Upper lobe of right lung (tissue), 1 donor: ENCODE results near the gene PCDHGA2. TPM values are rescaled to one million over a fixed set of nuclear protein-coding genes. Genes with fewer than 3 reads are reported as not detected.
"Not testable (repeated sequence)": the region's sequence is repeated elsewhere in the genome, so short reads cannot be mapped to it uniquely, and the experiment has no call there.

Source experiments
- ATAC-seq: fragments of 200-7000 bp; cut with Tn5 transposase; one replicate; pipeline ENCODE4 v1.9.1; 2020; ENCODE audit warnings: mild to moderate bottlenecking, moderate library complexity
- DNase-seq: peaks from one replicate; pipeline ENCODE4 v3.0.0-alpha.2; 2020
- H3K27ac ChIP-seq: fragments of 200-600 bp; one replicate; pipeline ENCODE4 v1.8.0; 2022
- H3K27me3 ChIP-seq: fragments of 200-600 bp; one replicate; pipeline ENCODE4 v1.8.0; 2022; ENCODE audit warnings: mild to moderate bottlenecking
- H3K36me3 ChIP-seq: fragments of 200-600 bp; one replicate; pipeline ENCODE4 v1.8.0; 2022
- H3K4me1 ChIP-seq: fragments of 200-600 bp; one replicate; pipeline ENCODE4 v1.8.0; 2022
- H3K4me3 ChIP-seq: fragments of 200-600 bp; one replicate; pipeline ENCODE4 v1.8.0; 2022; ENCODE audit warnings: mild to moderate bottlenecking
- H3K9me3 ChIP-seq: fragments of 200-600 bp; one replicate; pipeline ENCODE4 v1.8.0; 2022
- CTCF ChIP-seq: fragments of 200-600 bp; IDR thresholded peaks from one replicate; pipeline ENCODE4 v1.8.0; 2022; ENCODE audit warnings: antibody characterized with exemption
- intact Hi-C: fragments of 100-400 bp; cut with DNase I; formaldehyde crosslinking; loops from one replicate; pipeline ENCODE4 v1.11.0; 2022
- long read RNA-seq: library from polyadenylated mRNA; unstranded; transcript quantifications from one replicate; pipeline ENCODE4 v2.0.0, GENCODE V29; 2021
- total RNA-seq: library from RNA; stranded (reverse); fragmentation: NEBNext Ultra II Directional; extraction: Animal tissue kit (Norgen Biotek cat#: 25700); gene quantifications from one replicate; pipeline ENCODE4 v1.2.1, GENCODE V29; 2021
- donor health status: DM: no; HTN: yes; CAD: no; lungs with severe emphysema.

PCDHGA2 gene
- total RNA-seq = 2.5 TPM
- long read RNA-seq, full-length matches to known transcripts = 1 of 1 reads
- long read RNA-seq, partial matches to known transcripts = 0 of 1 reads
- long read RNA-seq, other reads (novel, unspliced or antisense) = 0 of 1 reads

GRCh38 chr5:141338538-141339306, at the start of gene PCDHGA2:
Gene PCDHGA2 (plus strand): TSS chr5:141338760.
- ATAC-seq (peak; percentile 48), DNase-seq (no peak)
- Histone ChIP-seq H3K4me3 (peak within 1 kb of the TSS; percentile 20), H3K36me3 (no peaks in the 10 kb centered on the region), H3K9me3 (peaks cover 21% of the 10 kb centered on the region), H3K27me3 (peaks cover 6% of the 10 kb centered on the region), H3K27ac (no peak within 1 kb of the TSS), H3K4me1 (no peaks in the 10 kb centered on the region)
- intact Hi-C loops = no loop called here
- peak; percentile 26 for TF ChIP-seq CTCF

- H3K9me3 ChIP-seq = peaks cover 68% of the 10 kb centered on the region
Observed at GRCh38 chr5:141298376-141298775, 40.2 kb upstream of the PCDHGA2 start.

GRCh38 chr5:141303756-141304155, 34.8 kb upstream of the PCDHGA2 start, which contains the start of gene SLC25A2:
Gene SLC25A2 (minus strand): TSS chr5:141304049. CDS start chr5:141303865, 184 bp downstream.
- H3K36me3 ChIP-seq = no peaks in the 10 kb centered on the region
- DNase-seq (no peak), ATAC-seq (no peak)
- intact Hi-C loops = no loop called here
- H3K4me3 ChIP-seq = no peak within 1 kb of the TSS
- H3K9me3 ChIP-seq = peaks cover 61% of the 10 kb centered on the region
- no peak within 1 kb of the TSS for H3K27ac ChIP-seq
- no peaks in the 10 kb centered on the region for H3K27me3 ChIP-seq
- TF ChIP-seq CTCF = no peak
- H3K4me1 ChIP-seq = no peaks in the 10 kb centered on the region

More at GRCh38 chr5:141298376-141298775, 40.2 kb upstream of the PCDHGA2 start:
- Histone ChIP-seq H3K4me1 (no peaks in the 10 kb centered on the region), H3K36me3 (no peaks in the 10 kb centered on the region), H3K4me3 (no peak overlapping the region), H3K27ac (no peak overlapping the region), H3K27me3 (no peaks in the 10 kb centered on the region)
- no peak for ATAC-seq
- DNase-seq = no peak
- no peak for TF ChIP-seq CTCF
- intact Hi-C loops = no loop called here

- no peak for DNase-seq
- intact Hi-C loops = no loop called here
- Histone ChIP-seq H3K36me3 (no peaks in the 10 kb centered on the region), H3K4me3 (no peak overlapping the region), H3K27ac (no peak overlapping the region), H3K4me1 (no peaks in the 10 kb centered on the region), H3K9me3 (peaks cover 43% of the 10 kb centered on the region), H3K27me3 (no peaks in the 10 kb centered on the region)
- no peak for ATAC-seq
- no peak for TF ChIP-seq CTCF
Observed at GRCh38 chr5:141306630-141307029, 31.9 kb upstream of the PCDHGA2 start.

- H3K27ac ChIP-seq = no peak overlapping the region
- no peaks in the 10 kb centered on the region for H3K4me1 ChIP-seq
- H3K9me3 ChIP-seq = peaks cover 81% of the 10 kb centered on the region
- ATAC-seq (no peak), DNase-seq (no peak)
- no peaks in the 10 kb centered on the region for H3K36me3 ChIP-seq
- no peak overlapping the region for H3K4me3 ChIP-seq
- no peaks in the 10 kb centered on the region for H3K27me3 ChIP-seq
- no peak for TF ChIP-seq CTCF
- intact Hi-C loops = no loop called here
Observed at GRCh38 chr5:141313711-141314110, 24.8 kb upstream of the PCDHGA2 start.

GRCh38 chr5:141316963-141317362, 21.6 kb upstream of the PCDHGA2 start:
- peaks cover 83% of the 10 kb centered on the region for H3K9me3 ChIP-seq
- ATAC-seq, H3K27me3 ChIP-seq, DNase-seq, H3K36me3 ChIP-seq, H3K27ac ChIP-seq, H3K4me3 ChIP-seq, H3K4me1 ChIP-seq, intact Hi-C loops: not testable (repeated sequence)
